Measurements from ENCODE around the gene GRM5. TPM values are rescaled to one million over a fixed set of nuclear protein-coding genes. Genes with fewer than 3 reads are reported as not detected.

GRM5 gene
- total RNA-seq, 1 experiment from 2014 or later, result 8.3 TPM

GRCh38 chr11:88597387-88597786 is 468.4 kb downstream of the GRM5 start:
- Mint-ChIP-seq H3K36me3 (ENCODE audit: insufficient read depth, unreplicated experiment) (no peaks in the 10 kb centered on the region), H3K27me3 (ENCODE audit: unreplicated experiment) (no peaks in the 10 kb centered on the region), H3K4me1 (ENCODE audit: low read depth, unreplicated experiment) (no peaks in the 10 kb centered on the region), H3K27ac (ENCODE audit: unreplicated experiment) (no peak overlapping the region), H3K9me3 (ENCODE audit: low read depth, unreplicated experiment) (no peaks in the 10 kb centered on the region), H3K4me3 (ENCODE audit: low read depth, unreplicated experiment) (no peak overlapping the region)
- no peak for DNase-seq
- TF ChIP-seq CTCF (IDR thresholded peaks at IDR 0.05; ENCODE audit: unreplicated experiment), result no peak
- BruUV-seq (replicated peaks), result no TSS peak
- CTCF ChIA-PET, result no interaction called here
- intact Hi-C loops (cut with micrococcal nuclease; ENCODE audit: unreplicated experiment), result no loop called here

GRCh38 chr11:88596786-88597185 is 469.0 kb downstream of the GRM5 start:
- TF ChIP-seq CTCF (IDR thresholded peaks at IDR 0.05; ENCODE audit: unreplicated experiment), result no peak
- Mint-ChIP-seq H3K27ac (ENCODE audit: unreplicated experiment) (no peak overlapping the region), H3K27me3 (ENCODE audit: unreplicated experiment) (no peaks in the 10 kb centered on the region), H3K36me3 (ENCODE audit: insufficient read depth, unreplicated experiment) (no peaks in the 10 kb centered on the region), H3K4me1 (ENCODE audit: low read depth, unreplicated experiment) (no peaks in the 10 kb centered on the region), H3K4me3 (ENCODE audit: low read depth, unreplicated experiment) (no peak overlapping the region), H3K9me3 (ENCODE audit: low read depth, unreplicated experiment) (no peaks in the 10 kb centered on the region)
- no TSS peak for BruUV-seq (replicated peaks)
- DNase-seq, result no peak
- intact Hi-C loops (cut with micrococcal nuclease; ENCODE audit: unreplicated experiment), result no loop called here
- CTCF ChIA-PET, result no interaction called here

- H3K4me3 Mint-ChIP-seq (ENCODE audit: low read depth, unreplicated experiment), result no peak overlapping the region
- H3K27ac Mint-ChIP-seq (ENCODE audit: unreplicated experiment), result no peak overlapping the region
- no TSS peak for BruUV-seq (replicated peaks)
- no peaks in the 10 kb centered on the region for H3K4me1 Mint-ChIP-seq (ENCODE audit: low read depth, unreplicated experiment)
- TF ChIP-seq CTCF (IDR thresholded peaks at IDR 0.05; ENCODE audit: unreplicated experiment), result no peak
- no peak for DNase-seq
- no peaks in the 10 kb centered on the region for H3K27me3 Mint-ChIP-seq (ENCODE audit: unreplicated experiment)
- CTCF ChIA-PET, result no interaction called here
- no peaks in the 10 kb centered on the region for H3K36me3 Mint-ChIP-seq (ENCODE audit: insufficient read depth, unreplicated experiment)
- no peaks in the 10 kb centered on the region for H3K9me3 Mint-ChIP-seq (ENCODE audit: low read depth, unreplicated experiment)
- intact Hi-C loops (cut with micrococcal nuclease; ENCODE audit: unreplicated experiment), result no loop called here
Observed at GRCh38 chr11:88594274-88594950, 471.4 kb downstream of the GRM5 start.

GRCh38 chr11:88590361-88590760 is 475.4 kb downstream of the GRM5 start:
- CTCF ChIA-PET, result no interaction called here
- no peaks in the 10 kb centered on the region for H3K4me1 Mint-ChIP-seq (ENCODE audit: low read depth, unreplicated experiment)
- intact Hi-C loops (cut with micrococcal nuclease; ENCODE audit: unreplicated experiment), result no loop called here
- no peak overlapping the region for H3K4me3 Mint-ChIP-seq (ENCODE audit: low read depth, unreplicated experiment)
- H3K27ac Mint-ChIP-seq (ENCODE audit: unreplicated experiment), result no peak overlapping the region
- no peaks in the 10 kb centered on the region for H3K36me3 Mint-ChIP-seq (ENCODE audit: insufficient read depth, unreplicated experiment)
- no peaks in the 10 kb centered on the region for H3K27me3 Mint-ChIP-seq (ENCODE audit: unreplicated experiment)
- TF ChIP-seq CTCF (IDR thresholded peaks at IDR 0.05; ENCODE audit: unreplicated experiment), result no peak
- H3K9me3 Mint-ChIP-seq (ENCODE audit: low read depth, unreplicated experiment), result no peaks in the 10 kb centered on the region
- DNase-seq, result no peak
- BruUV-seq (replicated peaks), result no TSS peak

Data from Calu3 (cell line).